Measurements from ENCODE around the gene AP2A2. TPM values are rescaled to one million over a fixed set of nuclear protein-coding genes. Genes with fewer than 3 reads are reported as not detected.

AP2A2 gene
- total RNA-seq, 1 experiment from 2014 or later = 62.0 TPM

DNA sequence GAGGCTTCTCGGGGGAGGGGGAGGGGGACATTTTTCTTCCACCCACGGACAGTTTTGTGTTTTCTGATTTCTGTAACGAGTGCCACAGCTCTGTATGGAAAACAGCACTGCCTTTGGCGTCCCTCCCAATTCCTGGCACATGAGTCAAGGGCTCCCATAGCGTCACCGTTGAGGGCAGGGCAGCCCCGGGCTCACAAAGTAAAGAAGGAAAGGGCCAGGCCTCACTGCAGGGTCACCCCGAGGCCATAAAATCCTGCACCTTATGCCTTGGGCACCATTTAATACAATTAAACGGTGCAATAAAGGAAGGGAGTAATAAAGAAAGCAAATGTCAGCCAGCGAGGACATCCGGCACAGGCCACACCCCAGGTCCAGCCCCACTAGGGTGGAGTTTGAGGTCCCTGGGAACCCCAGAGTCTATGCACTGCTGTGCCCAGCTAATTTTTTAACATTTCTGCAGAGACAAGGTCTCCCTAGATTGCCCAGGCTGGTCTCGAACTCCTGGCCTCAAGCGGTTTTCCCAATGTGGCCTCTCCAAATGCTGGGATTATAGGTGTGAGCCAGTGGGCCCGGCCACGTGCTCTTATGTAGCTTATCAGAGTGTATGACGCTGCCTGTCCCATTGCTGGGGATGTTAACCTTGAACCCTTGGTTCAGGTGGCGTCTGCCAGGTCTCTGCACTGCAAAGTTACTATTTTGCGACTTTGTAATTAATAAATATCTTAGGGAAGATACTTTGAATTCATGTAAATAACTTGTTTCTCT, 135.4 kb downstream of the AP2A2 start:
- H3K27me3 ChIP-seq (replicated peaks; ENCODE audit: insufficient read depth, low read depth, low read length, poor library complexity) = no peaks in the 10 kb centered on the region
- no peaks in the 10 kb centered on the region for H3K9me3 ChIP-seq (ENCODE audit: low read depth, low read length, poor library complexity, severe bottlenecking)
- H3K4me1 ChIP-seq (ENCODE audit: insufficient read depth, low read length, poor library complexity, severe bottlenecking) = no peaks in the 10 kb centered on the region
- TF ChIP-seq, protein P1, sequence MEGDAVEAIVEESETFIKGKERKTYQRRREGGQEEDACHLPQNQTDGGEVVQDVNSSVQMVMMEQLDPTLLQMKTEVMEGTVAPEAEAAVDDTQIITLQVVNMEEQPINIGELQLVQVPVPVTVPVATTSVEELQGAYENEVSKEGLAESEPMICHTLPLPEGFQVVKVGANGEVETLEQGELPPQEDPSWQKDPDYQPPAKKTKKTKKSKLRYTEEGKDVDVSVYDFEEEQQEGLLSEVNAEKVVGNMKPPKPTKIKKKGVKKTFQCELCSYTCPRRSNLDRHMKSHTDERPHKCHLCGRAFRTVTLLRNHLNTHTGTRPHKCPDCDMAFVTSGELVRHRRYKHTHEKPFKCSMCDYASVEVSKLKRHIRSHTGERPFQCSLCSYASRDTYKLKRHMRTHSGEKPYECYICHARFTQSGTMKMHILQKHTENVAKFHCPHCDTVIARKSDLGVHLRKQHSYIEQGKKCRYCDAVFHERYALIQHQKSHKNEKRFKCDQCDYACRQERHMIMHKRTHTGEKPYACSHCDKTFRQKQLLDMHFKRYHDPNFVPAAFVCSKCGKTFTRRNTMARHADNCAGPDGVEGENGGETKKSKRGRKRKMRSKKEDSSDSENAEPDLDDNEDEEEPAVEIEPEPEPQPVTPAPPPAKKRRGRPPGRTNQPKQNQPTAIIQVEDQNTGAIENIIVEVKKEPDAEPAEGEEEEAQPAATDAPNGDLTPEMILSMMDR (conservative IDR thresholded peaks at IDR 0.05; ENCODE audit: low read depth, low read length) = no peak
- no peak for TF ChIP-seq EZH2 (IDR thresholded peaks at IDR 0.05; ENCODE audit: borderline replicate concordance, low read depth, low read length, poor library complexity, severe bottlenecking)
- H3K27ac ChIP-seq (ENCODE audit: low read depth, low read length, poor library complexity, severe bottlenecking) = no peak overlapping the region
- no peaks in the 10 kb centered on the region for H3K36me3 ChIP-seq (ENCODE audit: insufficient read depth, low read length, poor library complexity, severe bottlenecking)
- no TSS peak for BruUV-seq (replicated peaks)
- DNase-seq (ENCODE audit: low spot score) = peak; percentile 37
- ChIA-PET CTCF (no interaction called here), POLR2A (ENCODE audit: low non-redundant PET) (no interaction called here)
- intact Hi-C loops (cut with micrococcal nuclease; ENCODE audit: unreplicated experiment) = no loop called here
- no peak overlapping the region for H3K4me3 ChIP-seq (ENCODE audit: low read depth, low read length, poor library complexity, severe bottlenecking)

Other genes with a start within 250 kb of the AP2A2 start
- 56.3 and 56.7 TPM in 2 replicates for gene DEAF1, start 230.6 kb upstream of the AP2A2 start, total RNA-seq (2021)
- 13.6 and 17.6 TPM in 2 replicates for gene TMEM80, start 230.1 kb upstream of the AP2A2 start, total RNA-seq (2021)
- gene EPS8L2, start 219.6 kb upstream of the AP2A2 start, total RNA-seq (2021) = 0.66 and 0.90 TPM in 2 replicates
- gene TALDO1, start 178.4 kb upstream of the AP2A2 start, total RNA-seq (2021) = 173 and 175 TPM in 2 replicates
- 81.3 and 82.9 TPM in 2 replicates for gene GATD1, start 148.4 kb upstream of the AP2A2 start, total RNA-seq (2021)
- gene CEND1, start 135.8 kb upstream of the AP2A2 start, total RNA-seq (2021) = 0.24 and 0.52 TPM in 2 replicates
- gene SLC25A22, start 127.6 kb upstream of the AP2A2 start, total RNA-seq (2021) = 33.3 and 38.1 TPM in 2 replicates
- 20.6 and 23.9 TPM in 2 replicates for gene PIDD1, start 120.6 kb upstream of the AP2A2 start, total RNA-seq (2021)
- gene RPLP2, start 115.9 kb upstream of the AP2A2 start, total RNA-seq (2021) = 1,325 and 1,354 TPM in 2 replicates
- gene PNPLA2, start 107.0 kb upstream of the AP2A2 start, total RNA-seq (2021) = 45.0 and 45.4 TPM in 2 replicates
- 0.90 and 1.1 TPM in 2 replicates for gene CRACR2B, start 98.0 kb upstream of the AP2A2 start, total RNA-seq (2021)
- gene CD151, start 92.9 kb upstream of the AP2A2 start, total RNA-seq (2021) = 123 and 127 TPM in 2 replicates
- gene POLR2L, start 83.3 kb upstream of the AP2A2 start, total RNA-seq (2021) = 88.7 and 117 TPM in 2 replicates
- 17.5 and 20.4 TPM in 2 replicates for gene TSPAN4, start 83.0 kb upstream of the AP2A2 start, total RNA-seq (2021)
- gene CHID1, start 15.1 kb upstream of the AP2A2 start, total RNA-seq (2021) = 101 and 105 TPM in 2 replicates
- gene MUC6, start 110.8 kb downstream of the AP2A2 start, total RNA-seq (2021) = not detected in 2 replicates
- not detected in 2 replicates for gene MUC2, start 149.0 kb downstream of the AP2A2 start, total RNA-seq (2021)
- gene MUC5AC, start 232.1 kb downstream of the AP2A2 start, total RNA-seq (2021) = not detected in 2 replicates